ENCODE data around the gene TMEM107.
A peak's percentile ranks its signal among the peaks of the same experiment; 100 is the strongest.

TMEM107 gene

DNA sequence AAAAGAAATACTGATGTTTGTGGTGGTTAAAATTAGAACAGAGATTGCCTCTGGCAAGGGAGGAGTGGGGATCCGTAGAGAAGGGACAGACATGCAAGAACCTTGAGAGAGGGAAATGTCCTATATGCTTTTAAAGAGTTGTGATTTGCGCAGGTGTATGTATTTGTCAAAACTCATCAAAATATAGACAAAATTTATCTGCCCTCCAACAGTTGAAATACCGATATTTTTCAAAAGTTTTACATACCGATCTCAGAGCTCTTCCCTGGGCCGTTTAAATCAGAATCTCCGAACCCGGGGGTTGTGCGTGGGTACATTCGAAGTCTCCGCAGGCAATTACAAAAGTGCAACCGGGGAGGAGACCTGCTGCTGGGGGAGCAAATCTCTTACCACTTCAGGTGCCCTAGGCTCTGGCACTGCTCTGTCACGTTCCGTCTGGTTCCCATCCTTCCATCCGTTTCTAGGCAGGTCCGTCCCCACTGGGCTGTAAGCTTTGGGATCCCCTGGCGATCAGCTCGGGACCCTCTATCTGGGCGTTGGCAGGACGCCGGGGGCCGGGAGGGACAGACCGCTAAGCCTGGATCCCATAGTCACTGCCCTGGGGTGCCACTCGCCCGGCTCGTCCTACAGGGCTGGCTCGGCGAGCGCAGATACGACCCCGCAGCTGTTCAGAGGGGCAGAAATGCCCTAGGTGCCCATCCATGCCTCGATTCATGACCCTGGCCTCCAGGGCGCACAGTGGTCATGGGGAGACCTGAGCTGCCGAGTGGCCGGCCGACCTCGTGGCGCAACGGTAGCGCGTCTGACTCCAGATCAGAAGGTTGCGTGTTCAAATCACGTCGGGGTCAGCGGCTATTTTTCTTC is 9.6 kb upstream of the TMEM107 start (continued):
- TF ChIP-seq, protein P1, sequence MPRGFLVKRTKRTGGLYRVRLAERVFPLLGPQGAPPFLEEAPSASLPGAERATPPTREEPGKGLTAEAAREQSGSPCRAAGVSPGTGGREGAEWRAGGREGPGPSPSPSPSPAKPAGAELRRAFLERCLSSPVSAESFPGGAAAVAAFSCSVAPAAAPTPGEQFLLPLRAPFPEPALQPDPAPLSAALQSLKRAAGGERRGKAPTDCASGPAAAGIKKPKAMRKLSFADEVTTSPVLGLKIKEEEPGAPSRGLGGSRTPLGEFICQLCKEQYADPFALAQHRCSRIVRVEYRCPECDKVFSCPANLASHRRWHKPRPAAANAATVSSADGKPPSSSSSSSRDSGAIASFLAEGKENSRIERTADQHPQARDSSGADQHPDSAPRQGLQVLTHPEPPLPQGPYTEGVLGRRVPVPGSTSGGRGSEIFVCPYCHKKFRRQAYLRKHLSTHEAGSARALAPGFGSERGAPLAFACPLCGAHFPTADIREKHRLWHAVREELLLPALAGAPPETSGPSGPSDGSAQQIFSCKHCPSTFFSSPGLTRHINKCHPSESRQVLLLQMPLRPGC (tag by site-specific recombination; IDR thresholded peaks at IDR 0.05): no peak
- TF ChIP-seq ZNF341 (tag by site-specific recombination; IDR thresholded peaks at IDR 0.05; ENCODE audit: low read depth) (0 out of 2 replicates have a peak, but pooled peaks have one; percentile 5), KLF16 (tag by site-specific recombination; IDR thresholded peaks at IDR 0.05) (peak; percentile 12; the same call in 1 of the 2 replicates), BCL11B (tag by site-specific recombination; IDR thresholded peaks at IDR 0.05; ENCODE audit: low read depth) (peak; percentile 94), ZFHX2 (tag by site-specific recombination; conservative IDR thresholded peaks at IDR 0.05) (peak; percentile 26; the same call in 1 of the 2 replicates), ZSCAN30 (tag by site-specific recombination; IDR thresholded peaks at IDR 0.05) (peak; percentile 82; the same call in 1 of the 2 replicates), TRIM28 (IDR thresholded peaks at IDR 0.05; ENCODE audit: borderline replicate concordance, low read length) (no peak), ZBTB8A (tag by site-specific recombination; IDR thresholded peaks at IDR 0.05) (peak; percentile 98), GLIS2 (tag by site-specific recombination; IDR thresholded peaks at IDR 0.05) (peak; percentile 85), SP2 (tag by site-specific recombination; IDR thresholded peaks at IDR 0.05) (no peak), ZNF670 (tag by site-specific recombination; IDR thresholded peaks at IDR 0.05; ENCODE audit: low read depth) (no peak), ZNF223 (tag by site-specific recombination; IDR thresholded peaks at IDR 0.05) (no peak), ZIC2 (tag by site-specific recombination; IDR thresholded peaks at IDR 0.05) (peak; percentile 48; the same call in 1 of the 2 replicates), ZNF184 (tag by site-specific recombination; IDR thresholded peaks at IDR 0.05) (peak; percentile 55; the same call in 1 of the 2 replicates), ZNF350 (tag by site-specific recombination; IDR thresholded peaks at IDR 0.05) (no peak), ZNF169 (tag by site-specific recombination; IDR thresholded peaks at IDR 0.05) (no peak), ZBTB1 (tag by site-specific recombination; IDR thresholded peaks at IDR 0.05) (no peak), ZNF2 (tag by site-specific recombination; IDR thresholded peaks at IDR 0.05) (peak; percentile 86), ZBTB17 (tag by site-specific recombination; IDR thresholded peaks at IDR 0.05) (peak; percentile 98), ZBTB21 (tag by site-specific recombination; IDR thresholded peaks at IDR 0.05) (no peak; the same call in 1 of the 2 replicates), GLIS1 (tag by site-specific recombination; IDR thresholded peaks at IDR 0.05) (peak; percentile 29; the same call in 1 of the 2 replicates)
- TF ChIP-seq, protein P2, sequence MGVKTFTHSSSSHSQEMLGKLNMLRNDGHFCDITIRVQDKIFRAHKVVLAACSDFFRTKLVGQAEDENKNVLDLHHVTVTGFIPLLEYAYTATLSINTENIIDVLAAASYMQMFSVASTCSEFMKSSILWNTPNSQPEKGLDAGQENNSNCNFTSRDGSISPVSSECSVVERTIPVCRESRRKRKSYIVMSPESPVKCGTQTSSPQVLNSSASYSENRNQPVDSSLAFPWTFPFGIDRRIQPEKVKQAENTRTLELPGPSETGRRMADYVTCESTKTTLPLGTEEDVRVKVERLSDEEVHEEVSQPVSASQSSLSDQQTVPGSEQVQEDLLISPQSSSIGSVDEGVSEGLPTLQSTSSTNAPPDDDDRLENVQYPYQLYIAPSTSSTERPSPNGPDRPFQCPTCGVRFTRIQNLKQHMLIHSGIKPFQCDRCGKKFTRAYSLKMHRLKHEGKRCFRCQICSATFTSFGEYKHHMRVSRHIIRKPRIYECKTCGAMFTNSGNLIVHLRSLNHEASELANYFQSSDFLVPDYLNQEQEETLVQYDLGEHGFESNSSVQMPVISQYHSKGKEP (tag by site-specific recombination; IDR thresholded peaks at IDR 0.05): no peak
- TF ChIP-seq, protein P3, sequence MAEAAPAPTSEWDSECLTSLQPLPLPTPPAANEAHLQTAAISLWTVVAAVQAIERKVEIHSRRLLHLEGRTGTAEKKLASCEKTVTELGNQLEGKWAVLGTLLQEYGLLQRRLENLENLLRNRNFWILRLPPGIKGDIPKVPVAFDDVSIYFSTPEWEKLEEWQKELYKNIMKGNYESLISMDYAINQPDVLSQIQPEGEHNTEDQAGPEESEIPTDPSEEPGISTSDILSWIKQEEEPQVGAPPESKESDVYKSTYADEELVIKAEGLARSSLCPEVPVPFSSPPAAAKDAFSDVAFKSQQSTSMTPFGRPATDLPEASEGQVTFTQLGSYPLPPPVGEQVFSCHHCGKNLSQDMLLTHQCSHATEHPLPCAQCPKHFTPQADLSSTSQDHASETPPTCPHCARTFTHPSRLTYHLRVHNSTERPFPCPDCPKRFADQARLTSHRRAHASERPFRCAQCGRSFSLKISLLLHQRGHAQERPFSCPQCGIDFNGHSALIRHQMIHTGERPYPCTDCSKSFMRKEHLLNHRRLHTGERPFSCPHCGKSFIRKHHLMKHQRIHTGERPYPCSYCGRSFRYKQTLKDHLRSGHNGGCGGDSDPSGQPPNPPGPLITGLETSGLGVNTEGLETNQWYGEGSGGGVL (tag by site-specific recombination; IDR thresholded peaks at IDR 0.05): no peak
- TF ChIP-seq, protein P4, sequence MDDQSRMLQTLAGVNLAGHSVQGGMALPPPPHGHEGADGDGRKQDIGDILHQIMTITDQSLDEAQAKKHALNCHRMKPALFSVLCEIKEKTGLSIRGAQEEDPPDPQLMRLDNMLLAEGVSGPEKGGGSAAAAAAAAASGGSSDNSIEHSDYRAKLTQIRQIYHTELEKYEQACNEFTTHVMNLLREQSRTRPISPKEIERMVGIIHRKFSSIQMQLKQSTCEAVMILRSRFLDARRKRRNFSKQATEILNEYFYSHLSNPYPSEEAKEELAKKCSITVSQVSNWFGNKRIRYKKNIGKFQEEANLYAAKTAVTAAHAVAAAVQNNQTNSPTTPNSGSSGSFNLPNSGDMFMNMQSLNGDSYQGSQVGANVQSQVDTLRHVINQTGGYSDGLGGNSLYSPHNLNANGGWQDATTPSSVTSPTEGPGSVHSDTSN (CRISPR knock-in tag; IDR thresholded peaks at IDR 0.05): 0 out of 2 replicates have a peak, but pooled peaks have one; percentile 4
- TF ChIP-seq, protein P5, sequence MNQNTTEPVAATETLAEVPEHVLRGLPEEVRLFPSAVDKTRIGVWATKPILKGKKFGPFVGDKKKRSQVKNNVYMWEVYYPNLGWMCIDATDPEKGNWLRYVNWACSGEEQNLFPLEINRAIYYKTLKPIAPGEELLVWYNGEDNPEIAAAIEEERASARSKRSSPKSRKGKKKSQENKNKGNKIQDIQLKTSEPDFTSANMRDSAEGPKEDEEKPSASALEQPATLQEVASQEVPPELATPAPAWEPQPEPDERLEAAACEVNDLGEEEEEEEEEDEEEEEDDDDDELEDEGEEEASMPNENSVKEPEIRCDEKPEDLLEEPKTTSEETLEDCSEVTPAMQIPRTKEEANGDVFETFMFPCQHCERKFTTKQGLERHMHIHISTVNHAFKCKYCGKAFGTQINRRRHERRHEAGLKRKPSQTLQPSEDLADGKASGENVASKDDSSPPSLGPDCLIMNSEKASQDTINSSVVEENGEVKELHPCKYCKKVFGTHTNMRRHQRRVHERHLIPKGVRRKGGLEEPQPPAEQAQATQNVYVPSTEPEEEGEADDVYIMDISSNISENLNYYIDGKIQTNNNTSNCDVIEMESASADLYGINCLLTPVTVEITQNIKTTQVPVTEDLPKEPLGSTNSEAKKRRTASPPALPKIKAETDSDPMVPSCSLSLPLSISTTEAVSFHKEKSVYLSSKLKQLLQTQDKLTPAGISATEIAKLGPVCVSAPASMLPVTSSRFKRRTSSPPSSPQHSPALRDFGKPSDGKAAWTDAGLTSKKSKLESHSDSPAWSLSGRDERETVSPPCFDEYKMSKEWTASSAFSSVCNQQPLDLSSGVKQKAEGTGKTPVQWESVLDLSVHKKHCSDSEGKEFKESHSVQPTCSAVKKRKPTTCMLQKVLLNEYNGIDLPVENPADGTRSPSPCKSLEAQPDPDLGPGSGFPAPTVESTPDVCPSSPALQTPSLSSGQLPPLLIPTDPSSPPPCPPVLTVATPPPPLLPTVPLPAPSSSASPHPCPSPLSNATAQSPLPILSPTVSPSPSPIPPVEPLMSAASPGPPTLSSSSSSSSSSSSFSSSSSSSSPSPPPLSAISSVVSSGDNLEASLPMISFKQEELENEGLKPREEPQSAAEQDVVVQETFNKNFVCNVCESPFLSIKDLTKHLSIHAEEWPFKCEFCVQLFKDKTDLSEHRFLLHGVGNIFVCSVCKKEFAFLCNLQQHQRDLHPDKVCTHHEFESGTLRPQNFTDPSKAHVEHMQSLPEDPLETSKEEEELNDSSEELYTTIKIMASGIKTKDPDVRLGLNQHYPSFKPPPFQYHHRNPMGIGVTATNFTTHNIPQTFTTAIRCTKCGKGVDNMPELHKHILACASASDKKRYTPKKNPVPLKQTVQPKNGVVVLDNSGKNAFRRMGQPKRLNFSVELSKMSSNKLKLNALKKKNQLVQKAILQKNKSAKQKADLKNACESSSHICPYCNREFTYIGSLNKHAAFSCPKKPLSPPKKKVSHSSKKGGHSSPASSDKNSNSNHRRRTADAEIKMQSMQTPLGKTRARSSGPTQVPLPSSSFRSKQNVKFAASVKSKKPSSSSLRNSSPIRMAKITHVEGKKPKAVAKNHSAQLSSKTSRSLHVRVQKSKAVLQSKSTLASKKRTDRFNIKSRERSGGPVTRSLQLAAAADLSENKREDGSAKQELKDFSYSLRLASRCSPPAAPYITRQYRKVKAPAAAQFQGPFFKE (tag by site-specific recombination; IDR thresholded peaks at IDR 0.05; ENCODE audit: borderline replicate concordance): peak; percentile 16; the same call in 1 of the 2 replicates
- TF ChIP-seq, protein P6, sequence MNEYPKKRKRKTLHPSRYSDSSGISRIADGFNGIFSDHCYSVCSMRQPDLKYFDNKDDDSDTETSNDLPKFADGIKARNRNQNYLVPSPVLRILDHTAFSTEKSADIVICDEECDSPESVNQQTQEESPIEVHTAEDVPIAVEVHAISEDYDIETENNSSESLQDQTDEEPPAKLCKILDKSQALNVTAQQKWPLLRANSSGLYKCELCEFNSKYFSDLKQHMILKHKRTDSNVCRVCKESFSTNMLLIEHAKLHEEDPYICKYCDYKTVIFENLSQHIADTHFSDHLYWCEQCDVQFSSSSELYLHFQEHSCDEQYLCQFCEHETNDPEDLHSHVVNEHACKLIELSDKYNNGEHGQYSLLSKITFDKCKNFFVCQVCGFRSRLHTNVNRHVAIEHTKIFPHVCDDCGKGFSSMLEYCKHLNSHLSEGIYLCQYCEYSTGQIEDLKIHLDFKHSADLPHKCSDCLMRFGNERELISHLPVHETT (tag by site-specific recombination; IDR thresholded peaks at IDR 0.05): peak; percentile 59
